Measurements from ENCODE around the gene SNX1. TPM values are rescaled to one million over a fixed set of nuclear protein-coding genes. Genes with fewer than 3 reads are reported as not detected.
A peak's percentile ranks its signal among the peaks of the same experiment; 100 is the strongest.

Gene SNX1
- total and polyA plus RNA-seq, 2 of the 13 experiments (the other 11 are each of a cell fraction or from before 2014, with no cell fraction given) = 29.3 to 60.1 TPM

GRCh38 chr15:64141798-64142512, 46.2 kb downstream of the SNX1 start:
- no peak for ATAC-seq
- in situ Hi-C loops (cut with HindIII; ENCODE audit: extremely low pct_ligation_motif_present, low pct_unique_long_range_greater_than_20kb) = no loop called here
- Histone ChIP-seq H3K4me1 (ENCODE audit: insufficient read depth, low read length) (peaks cover 40% of the 10 kb centered on the region), H3K27me3 (ENCODE audit: control insufficient read depth in 1 of 2, insufficient read depth in 2 of 2, low read length in 2 of 2) (no peaks in the 10 kb centered on the region), H4K20me1 (ENCODE audit: insufficient read depth, low read length) (no peaks in the 10 kb centered on the region), H3K79me2 (ENCODE audit: insufficient read depth, low read length) (no peaks in the 10 kb centered on the region), H3K9me3 (ENCODE audit: low read length) (no peaks in the 10 kb centered on the region), H3K27ac (ENCODE audit: extremely low read length, insufficient read depth, low read length) (no peak overlapping the region), H3K36me3 (replicated peaks in 1 of 2; ENCODE audit: control insufficient read depth in 1 of 2, insufficient read depth in 2 of 2, low read length in 2 of 2) (peaks cover 20 to 38% of the 10 kb centered on the region in 2 experiments), H3K4me3 (replicated peaks in 1 of 3; ENCODE audit: insufficient read depth in 1 of 3, low read depth in 2 of 3, low read length in 3 of 3) (no peak overlapping the region), H3K4me2 (ENCODE audit: low read depth, low read length) (no peak overlapping the region), H2AFZ (ENCODE audit: low read length) (no peak overlapping the region), H3K9ac (ENCODE audit: insufficient read depth, low read depth, low read length) (no peak overlapping the region)
- no TSS peak for BruUV-seq (replicated peaks)
- no peak for DNase-seq (ENCODE audit: low spot score)
- POLR2A ChIA-PET = no interaction called here
- intact Hi-C loops (cut with micrococcal nuclease; ENCODE audit: unreplicated experiment) = no loop called here
- TF ChIP-seq, protein P1, sequence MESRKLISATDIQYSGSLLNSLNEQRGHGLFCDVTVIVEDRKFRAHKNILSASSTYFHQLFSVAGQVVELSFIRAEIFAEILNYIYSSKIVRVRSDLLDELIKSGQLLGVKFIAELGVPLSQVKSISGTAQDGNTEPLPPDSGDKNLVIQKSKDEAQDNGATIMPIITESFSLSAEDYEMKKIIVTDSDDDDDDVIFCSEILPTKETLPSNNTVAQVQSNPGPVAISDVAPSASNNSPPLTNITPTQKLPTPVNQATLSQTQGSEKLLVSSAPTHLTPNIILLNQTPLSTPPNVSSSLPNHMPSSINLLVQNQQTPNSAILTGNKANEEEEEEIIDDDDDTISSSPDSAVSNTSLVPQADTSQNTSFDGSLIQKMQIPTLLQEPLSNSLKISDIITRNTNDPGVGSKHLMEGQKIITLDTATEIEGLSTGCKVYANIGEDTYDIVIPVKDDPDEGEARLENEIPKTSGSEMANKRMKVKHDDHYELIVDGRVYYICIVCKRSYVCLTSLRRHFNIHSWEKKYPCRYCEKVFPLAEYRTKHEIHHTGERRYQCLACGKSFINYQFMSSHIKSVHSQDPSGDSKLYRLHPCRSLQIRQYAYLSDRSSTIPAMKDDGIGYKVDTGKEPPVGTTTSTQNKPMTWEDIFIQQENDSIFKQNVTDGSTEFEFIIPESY (CRISPR knock-in tag; IDR thresholded peaks at IDR 0.05) = peak; percentile 31; the same call in 1 of the 2 replicates
- TF ChIP-seq TRAFD1 (CRISPR knock-in tag; IDR thresholded peaks at IDR 0.05; ENCODE audit: borderline replicate concordance) = no peak
- FAIRE-seq = no peak
- WGBS (ENCODE audit: low lambda C conversion rate) = 92% methylated on average over 8 of the region's 8 CpGs
- CTCF ChIA-PET (ENCODE audit: low intra/inter-chr PET ratio, low total read pairs) = no interaction called here

DNA sequence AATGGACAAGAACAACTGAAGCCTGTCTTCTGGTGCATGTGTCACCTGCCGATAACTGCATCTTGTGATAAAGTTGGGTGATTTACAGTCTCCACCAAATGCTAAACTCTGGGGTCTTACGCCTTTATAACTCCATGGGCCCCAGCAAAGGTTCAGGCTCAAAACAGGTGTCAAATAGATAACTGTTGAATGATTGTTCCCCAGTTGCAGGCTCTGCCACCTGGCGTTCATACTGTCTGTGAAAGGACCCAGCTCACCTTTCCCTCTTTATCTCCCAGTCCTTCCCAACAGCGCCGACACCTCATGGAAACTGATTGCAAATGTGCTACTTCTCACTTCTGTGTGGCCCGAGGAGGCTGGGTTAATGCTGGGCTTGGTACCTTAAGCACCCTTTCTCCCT, 47.5 kb downstream of the SNX1 start:
- intact Hi-C loops (cut with micrococcal nuclease; ENCODE audit: unreplicated experiment) = no loop called here
- Histone ChIP-seq H3K4me3 (replicated peaks in 1 of 3; ENCODE audit: insufficient read depth in 1 of 3, low read depth in 2 of 3, low read length in 3 of 3) (no peak overlapping the region), H3K4me1 (ENCODE audit: insufficient read depth, low read length) (peaks cover 53% of the 10 kb centered on the region), H3K27me3 (ENCODE audit: control insufficient read depth in 1 of 2, insufficient read depth in 2 of 2, low read length in 2 of 2) (no peaks in the 10 kb centered on the region), H3K4me2 (ENCODE audit: low read depth, low read length) (no peak overlapping the region), H3K9ac (ENCODE audit: insufficient read depth, low read depth, low read length) (no peak overlapping the region), H2AFZ (ENCODE audit: low read length) (no peak overlapping the region), H4K20me1 (ENCODE audit: insufficient read depth, low read length) (no peaks in the 10 kb centered on the region), H3K79me2 (ENCODE audit: insufficient read depth, low read length) (no peaks in the 10 kb centered on the region), H3K36me3 (replicated peaks in 1 of 2; ENCODE audit: control insufficient read depth in 1 of 2, insufficient read depth in 2 of 2, low read length in 2 of 2) (peaks cover 14 to 27% of the 10 kb centered on the region in 2 experiments; a peak in 4 of 5 replicates), H3K27ac (ENCODE audit: extremely low read length, insufficient read depth, low read length) (no peak overlapping the region), H3K9me3 (ENCODE audit: low read length) (no peaks in the 10 kb centered on the region)
- POLR2A ChIA-PET = no interaction called here
- in situ Hi-C loops (cut with HindIII; ENCODE audit: extremely low pct_ligation_motif_present, low pct_unique_long_range_greater_than_20kb) = no loop called here
- FAIRE-seq (no peak), DNase-seq (ENCODE audit: low spot score) (no peak), ATAC-seq (no peak)
- 91% methylated on average over 6 of the region's 6 CpGs for WGBS (ENCODE audit: low lambda C conversion rate)
- BruUV-seq (replicated peaks) = no TSS peak
- CTCF ChIA-PET (ENCODE audit: low intra/inter-chr PET ratio, low total read pairs) = no interaction called here
- no peak for TF ChIP-seq SIN3B (IDR thresholded peaks at IDR 0.05; ENCODE audit: low read length)
- TF ChIP-seq GATA4 (IDR thresholded peaks at IDR 0.05; ENCODE audit: borderline replicate concordance, low read depth) = no peak
- TF ChIP-seq, protein P2, sequence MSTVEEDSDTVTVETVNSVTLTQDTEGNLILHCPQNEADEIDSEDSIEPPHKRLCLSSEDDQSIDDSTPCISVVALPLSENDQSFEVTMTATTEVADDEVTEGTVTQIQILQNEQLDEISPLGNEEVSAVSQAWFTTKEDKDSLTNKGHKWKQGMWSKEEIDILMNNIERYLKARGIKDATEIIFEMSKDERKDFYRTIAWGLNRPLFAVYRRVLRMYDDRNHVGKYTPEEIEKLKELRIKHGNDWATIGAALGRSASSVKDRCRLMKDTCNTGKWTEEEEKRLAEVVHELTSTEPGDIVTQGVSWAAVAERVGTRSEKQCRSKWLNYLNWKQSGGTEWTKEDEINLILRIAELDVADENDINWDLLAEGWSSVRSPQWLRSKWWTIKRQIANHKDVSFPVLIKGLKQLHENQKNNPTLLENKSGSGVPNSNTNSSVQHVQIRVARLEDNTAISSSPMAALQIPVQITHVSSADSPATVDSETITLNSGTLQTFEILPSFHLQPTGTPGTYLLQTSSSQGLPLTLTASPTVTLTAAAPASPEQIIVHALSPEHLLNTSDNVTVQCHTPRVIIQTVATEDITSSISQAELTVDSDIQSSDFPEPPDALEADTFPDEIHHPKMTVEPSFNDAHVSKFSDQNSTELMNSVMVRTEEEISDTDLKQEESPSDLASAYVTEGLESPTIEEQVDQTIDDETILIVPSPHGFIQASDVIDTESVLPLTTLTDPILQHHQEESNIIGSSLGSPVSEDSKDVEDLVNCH (CRISPR knock-in tag; IDR thresholded peaks at IDR 0.05) = no peak
- no peak for TF ChIP-seq PTBP1 (IDR thresholded peaks at IDR 0.05; ENCODE audit: low read depth, low read length, poor library complexity, severe bottlenecking)
- no peak for TF ChIP-seq ZBTB14 (CRISPR knock-in tag; IDR thresholded peaks at IDR 0.05)
- TF ChIP-seq ETS1 (CRISPR knock-in tag; IDR thresholded peaks at IDR 0.05) = no peak

Data from HepG2 (cell line).